ENCODE measurements around the gene MAP3K6. TPM values are rescaled to one million over a fixed set of nuclear protein-coding genes. Genes with fewer than 3 reads are reported as not detected.

Gene MAP3K6
- total and polyA plus RNA-seq, 2 of the 13 experiments (the other 11 are each of a cell fraction or from before 2014, with no cell fraction given): 2.7 to 3.2 TPM

DNA sequence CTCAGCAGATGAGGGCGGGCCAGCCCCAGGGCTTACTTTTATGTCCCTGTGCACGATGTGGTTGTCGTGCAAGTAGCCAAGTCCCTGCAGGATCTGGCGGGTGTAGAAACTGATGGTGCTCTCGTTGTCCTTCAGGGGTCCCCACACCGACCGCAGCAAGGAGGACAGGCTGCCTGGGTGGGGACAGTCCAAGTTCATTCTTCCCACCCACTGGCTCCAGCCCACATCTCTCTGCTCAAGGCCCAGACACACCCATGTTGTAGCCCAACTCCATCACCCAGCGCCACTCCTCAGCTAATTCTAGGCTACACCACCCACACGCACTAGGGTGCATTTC is 7.0 kb downstream of the MAP3K6 start (continued):
- TF ChIP-seq, protein P1, sequence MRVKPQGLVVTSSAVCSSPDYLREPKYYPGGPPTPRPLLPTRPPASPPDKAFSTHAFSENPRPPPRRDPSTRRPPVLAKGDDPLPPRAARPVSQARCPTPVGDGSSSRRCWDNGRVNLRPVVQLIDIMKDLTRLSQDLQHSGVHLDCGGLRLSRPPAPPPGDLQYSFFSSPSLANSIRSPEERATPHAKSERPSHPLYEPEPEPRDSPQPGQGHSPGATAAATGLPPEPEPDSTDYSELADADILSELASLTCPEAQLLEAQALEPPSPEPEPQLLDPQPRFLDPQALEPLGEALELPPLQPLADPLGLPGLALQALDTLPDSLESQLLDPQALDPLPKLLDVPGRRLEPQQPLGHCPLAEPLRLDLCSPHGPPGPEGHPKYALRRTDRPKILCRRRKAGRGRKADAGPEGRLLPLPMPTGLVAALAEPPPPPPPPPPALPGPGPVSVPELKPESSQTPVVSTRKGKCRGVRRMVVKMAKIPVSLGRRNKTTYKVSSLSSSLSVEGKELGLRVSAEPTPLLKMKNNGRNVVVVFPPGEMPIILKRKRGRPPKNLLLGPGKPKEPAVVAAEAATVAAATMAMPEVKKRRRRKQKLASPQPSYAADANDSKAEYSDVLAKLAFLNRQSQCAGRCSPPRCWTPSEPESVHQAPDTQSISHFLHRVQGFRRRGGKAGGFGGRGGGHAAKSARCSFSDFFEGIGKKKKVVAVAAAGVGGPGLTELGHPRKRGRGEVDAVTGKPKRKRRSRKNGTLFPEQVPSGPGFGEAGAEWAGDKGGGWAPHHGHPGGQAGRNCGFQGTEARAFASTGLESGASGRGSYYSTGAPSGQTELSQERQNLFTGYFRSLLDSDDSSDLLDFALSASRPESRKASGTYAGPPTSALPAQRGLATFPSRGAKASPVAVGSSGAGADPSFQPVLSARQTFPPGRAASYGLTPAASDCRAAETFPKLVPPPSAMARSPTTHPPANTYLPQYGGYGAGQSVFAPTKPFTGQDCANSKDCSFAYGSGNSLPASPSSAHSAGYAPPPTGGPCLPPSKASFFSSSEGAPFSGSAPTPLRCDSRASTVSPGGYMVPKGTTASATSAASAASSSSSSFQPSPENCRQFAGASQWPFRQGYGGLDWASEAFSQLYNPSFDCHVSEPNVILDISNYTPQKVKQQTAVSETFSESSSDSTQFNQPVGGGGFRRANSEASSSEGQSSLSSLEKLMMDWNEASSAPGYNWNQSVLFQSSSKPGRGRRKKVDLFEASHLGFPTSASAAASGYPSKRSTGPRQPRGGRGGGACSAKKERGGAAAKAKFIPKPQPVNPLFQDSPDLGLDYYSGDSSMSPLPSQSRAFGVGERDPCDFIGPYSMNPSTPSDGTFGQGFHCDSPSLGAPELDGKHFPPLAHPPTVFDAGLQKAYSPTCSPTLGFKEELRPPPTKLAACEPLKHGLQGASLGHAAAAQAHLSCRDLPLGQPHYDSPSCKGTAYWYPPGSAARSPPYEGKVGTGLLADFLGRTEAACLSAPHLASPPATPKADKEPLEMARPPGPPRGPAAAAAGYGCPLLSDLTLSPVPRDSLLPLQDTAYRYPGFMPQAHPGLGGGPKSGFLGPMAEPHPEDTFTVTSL (CRISPR knock-in tag; IDR thresholded peaks at IDR 0.05; ENCODE audit: borderline replicate concordance): no peak
- TF ChIP-seq RAD21 (CRISPR knock-in tag; IDR thresholded peaks at IDR 0.05): no peak

DNA sequence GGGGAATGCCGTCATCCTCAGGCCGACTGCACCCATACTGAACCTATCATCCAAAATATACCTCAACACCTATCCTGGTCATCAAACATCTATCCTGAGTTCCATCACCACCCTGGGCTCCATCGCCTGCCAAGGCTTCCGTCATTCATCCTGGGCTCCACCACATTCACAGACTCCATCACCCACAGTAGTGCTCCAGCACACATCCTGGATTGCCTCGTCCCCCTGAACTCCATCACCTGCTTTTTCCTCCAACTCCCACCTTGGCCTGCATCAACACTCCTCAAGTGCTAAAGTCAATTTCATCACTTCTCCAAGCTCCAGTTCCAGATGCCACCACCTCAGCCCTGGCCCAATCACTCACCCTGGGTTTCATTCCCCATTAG is 7.8 kb downstream of the MAP3K6 start:
- H3K4me1 ChIP-seq (ENCODE audit: insufficient read depth, low read length): peaks cover 8% of the 10 kb centered on the region; the same call in 1 of the 2 replicates
- intact Hi-C loops (cut with micrococcal nuclease; ENCODE audit: unreplicated experiment) (no loop called here), in situ Hi-C loops (cut with HindIII; ENCODE audit: extremely low pct_ligation_motif_present, low pct_unique_long_range_greater_than_20kb) (loop anchor here (5.0 kb wide), 1 partner anchor 33 kb away; the partner anchor contains the start of gene GPR3)
- ChIA-PET CTCF (ENCODE audit: low intra/inter-chr PET ratio, low total read pairs) (no interaction called here), POLR2A (no interaction called here)
- DNase-seq (ENCODE audit: low spot score): no peak
- H3K4me2 ChIP-seq (ENCODE audit: low read depth, low read length): no peak overlapping the region
- ATAC-seq: no peak
- 0 out of 5 replicates have a peak, but pooled peaks cover 0 to 2% of the 10 kb centered on the region in 2 experiments for H3K36me3 ChIP-seq (replicated peaks in 1 of 2; ENCODE audit: control insufficient read depth in 1 of 2, insufficient read depth in 2 of 2, low read length in 2 of 2)
- no peak overlapping the region for H2AFZ ChIP-seq (ENCODE audit: low read length)
- no peak for FAIRE-seq
- no peaks in the 10 kb centered on the region for H3K27me3 ChIP-seq (ENCODE audit: control insufficient read depth in 1 of 2, insufficient read depth in 2 of 2, low read length in 2 of 2)
- no peaks in the 10 kb centered on the region for H4K20me1 ChIP-seq (ENCODE audit: insufficient read depth, low read length)
- no TSS peak for BruUV-seq (replicated peaks)
- H3K27ac ChIP-seq (ENCODE audit: extremely low read length, insufficient read depth, low read length): no peak overlapping the region
- H3K4me3 ChIP-seq (replicated peaks in 1 of 3; ENCODE audit: insufficient read depth in 1 of 3, low read depth in 2 of 3, low read length in 3 of 3): no peak overlapping the region
- H3K9ac ChIP-seq (ENCODE audit: insufficient read depth, low read depth, low read length): no peak overlapping the region
- H3K79me2 ChIP-seq (ENCODE audit: insufficient read depth, low read length): no peaks in the 10 kb centered on the region
- no peaks in the 10 kb centered on the region for H3K9me3 ChIP-seq (ENCODE audit: low read length)
- WGBS (ENCODE audit: low lambda C conversion rate): 91% methylated on average over 5 of the region's 5 CpGs
- TF ChIP-seq, protein P1 (CRISPR knock-in tag; IDR thresholded peaks at IDR 0.05; ENCODE audit: borderline replicate concordance): no peak
- TF ChIP-seq, protein P2, sequence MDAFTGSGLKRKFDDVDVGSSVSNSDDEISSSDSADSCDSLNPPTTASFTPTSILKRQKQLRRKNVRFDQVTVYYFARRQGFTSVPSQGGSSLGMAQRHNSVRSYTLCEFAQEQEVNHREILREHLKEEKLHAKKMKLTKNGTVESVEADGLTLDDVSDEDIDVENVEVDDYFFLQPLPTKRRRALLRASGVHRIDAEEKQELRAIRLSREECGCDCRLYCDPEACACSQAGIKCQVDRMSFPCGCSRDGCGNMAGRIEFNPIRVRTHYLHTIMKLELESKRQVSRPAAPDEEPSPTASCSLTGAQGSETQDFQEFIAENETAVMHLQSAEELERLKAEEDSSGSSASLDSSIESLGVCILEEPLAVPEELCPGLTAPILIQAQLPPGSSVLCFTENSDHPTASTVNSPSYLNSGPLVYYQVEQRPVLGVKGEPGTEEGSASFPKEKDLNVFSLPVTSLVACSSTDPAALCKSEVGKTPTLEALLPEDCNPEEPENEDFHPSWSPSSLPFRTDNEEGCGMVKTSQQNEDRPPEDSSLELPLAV (CRISPR knock-in tag; conservative IDR thresholded peaks at IDR 0.05; ENCODE audit: low read depth): no peak
- TF ChIP-seq ZNF326 (CRISPR knock-in tag; IDR thresholded peaks at IDR 0.05; ENCODE audit: borderline replicate concordance) (no peak), SMAD1 (CRISPR knock-in tag; IDR thresholded peaks at IDR 0.05; ENCODE audit: borderline replicate concordance, low read depth) (no peak), JUND (CRISPR knock-in tag; IDR thresholded peaks at IDR 0.05) (no peak), PHB2 (IDR thresholded peaks at IDR 0.05; ENCODE audit: partially characterized antibody) (no peak), ZNF205 (CRISPR knock-in tag; IDR thresholded peaks at IDR 0.05) (no peak), PHF5A (CRISPR knock-in tag; IDR thresholded peaks at IDR 0.05; ENCODE audit: low read depth, unreplicated experiment) (no peak), MLLT10 (CRISPR knock-in tag; IDR thresholded peaks at IDR 0.05) (no peak), TGIF2 (CRISPR knock-in tag; IDR thresholded peaks at IDR 0.05) (no peak)
